GM12874 (cell line): Measurements from ENCODE around the gene HOXB9.

Experiments
- TF ChIP-seq, protein P1 (sequence below): IDR thresholded peaks from 2 replicates; pipeline ENCODE4 v1.5.1; 2011; ENCODE audit warnings: low read depth, mild to moderate bottlenecking, control low read depth, low read length, moderate library complexity; ENCODE audit not compliant: insufficient read depth

HOXB9 gene

DNA sequence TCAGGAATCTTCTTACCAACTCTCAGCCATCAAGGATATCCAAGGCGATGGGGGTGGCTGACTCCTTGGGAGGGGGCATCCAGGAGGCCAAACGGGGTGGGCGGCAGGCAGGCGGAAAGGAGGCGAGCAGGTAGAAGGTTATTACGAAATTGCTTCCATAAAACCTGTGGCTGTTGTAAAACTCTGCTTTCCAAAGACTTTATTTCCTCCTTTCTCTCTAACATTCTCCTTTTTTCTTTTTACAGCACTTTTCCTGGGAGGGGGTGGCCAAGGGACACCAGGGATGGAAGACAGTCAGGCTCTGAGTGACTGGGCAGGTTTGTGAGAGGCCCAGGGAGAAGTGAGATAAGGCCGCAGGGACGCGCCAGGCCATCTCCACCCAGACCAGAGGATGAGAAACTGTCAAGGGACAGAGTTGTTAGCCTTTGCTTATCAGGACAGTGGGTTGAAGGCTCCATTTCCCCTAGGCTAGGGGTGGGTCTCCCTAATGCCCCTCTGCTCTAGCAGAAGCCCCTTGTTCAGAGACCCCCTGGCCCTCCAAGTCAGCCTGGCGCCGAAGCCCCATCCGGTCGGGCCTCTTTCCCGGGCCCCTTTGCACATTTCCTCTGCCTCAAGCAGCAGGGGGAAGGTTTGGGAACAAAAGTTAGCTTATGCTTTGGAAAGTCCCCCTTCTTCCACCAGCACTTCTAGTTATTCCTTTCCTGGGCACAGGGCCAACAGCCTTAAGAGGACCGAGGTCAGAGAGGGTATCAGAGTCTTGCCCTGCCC lies 5.0 kb upstream of the HOXB9 start:
- TF ChIP-seq, protein P1, sequence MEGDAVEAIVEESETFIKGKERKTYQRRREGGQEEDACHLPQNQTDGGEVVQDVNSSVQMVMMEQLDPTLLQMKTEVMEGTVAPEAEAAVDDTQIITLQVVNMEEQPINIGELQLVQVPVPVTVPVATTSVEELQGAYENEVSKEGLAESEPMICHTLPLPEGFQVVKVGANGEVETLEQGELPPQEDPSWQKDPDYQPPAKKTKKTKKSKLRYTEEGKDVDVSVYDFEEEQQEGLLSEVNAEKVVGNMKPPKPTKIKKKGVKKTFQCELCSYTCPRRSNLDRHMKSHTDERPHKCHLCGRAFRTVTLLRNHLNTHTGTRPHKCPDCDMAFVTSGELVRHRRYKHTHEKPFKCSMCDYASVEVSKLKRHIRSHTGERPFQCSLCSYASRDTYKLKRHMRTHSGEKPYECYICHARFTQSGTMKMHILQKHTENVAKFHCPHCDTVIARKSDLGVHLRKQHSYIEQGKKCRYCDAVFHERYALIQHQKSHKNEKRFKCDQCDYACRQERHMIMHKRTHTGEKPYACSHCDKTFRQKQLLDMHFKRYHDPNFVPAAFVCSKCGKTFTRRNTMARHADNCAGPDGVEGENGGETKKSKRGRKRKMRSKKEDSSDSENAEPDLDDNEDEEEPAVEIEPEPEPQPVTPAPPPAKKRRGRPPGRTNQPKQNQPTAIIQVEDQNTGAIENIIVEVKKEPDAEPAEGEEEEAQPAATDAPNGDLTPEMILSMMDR = no peak

DNA sequence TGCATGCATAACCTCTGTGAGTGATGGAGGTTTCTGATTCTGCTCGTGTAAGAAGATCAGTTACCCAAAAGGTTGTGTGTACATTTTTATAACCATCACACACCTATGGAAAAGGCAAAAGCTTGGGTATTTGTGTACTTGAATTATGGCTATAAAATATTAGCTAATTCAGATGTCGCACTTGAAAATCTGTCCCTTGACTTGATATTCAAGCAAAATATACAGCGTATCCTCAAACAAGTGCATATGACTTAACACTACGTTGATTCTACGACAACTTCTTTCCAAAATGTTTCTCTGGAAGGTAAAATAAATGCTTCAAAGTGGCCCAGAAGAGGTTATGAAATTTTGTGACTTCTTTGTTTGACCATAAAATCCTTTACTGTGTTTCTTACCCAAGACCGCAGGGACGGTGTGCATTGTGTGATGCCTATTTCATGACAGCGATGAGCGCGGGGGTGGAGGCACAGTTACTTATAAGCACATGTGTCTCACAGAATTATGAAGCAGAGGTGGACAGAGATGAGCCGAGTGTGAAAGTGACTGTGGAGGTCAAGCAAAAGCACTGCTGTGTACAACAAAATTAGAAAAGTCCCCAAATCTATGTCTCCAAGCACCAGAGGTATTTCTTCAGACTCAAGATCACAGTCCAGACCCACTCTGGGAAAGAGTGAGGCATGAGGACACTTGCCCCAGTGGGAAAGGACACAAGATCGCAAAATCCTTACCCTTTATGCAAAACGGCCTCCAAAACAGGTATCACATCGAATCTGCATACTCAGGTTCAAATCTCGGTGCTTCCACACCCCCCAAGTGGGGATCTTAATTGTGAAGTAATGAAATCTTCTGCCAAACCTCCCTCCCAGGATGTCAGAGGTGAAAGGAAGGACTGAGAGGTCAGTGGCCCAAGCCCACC lies 4.1 kb upstream of the HOXB9 start:
- TF ChIP-seq, protein P1 = no peak

DNA sequence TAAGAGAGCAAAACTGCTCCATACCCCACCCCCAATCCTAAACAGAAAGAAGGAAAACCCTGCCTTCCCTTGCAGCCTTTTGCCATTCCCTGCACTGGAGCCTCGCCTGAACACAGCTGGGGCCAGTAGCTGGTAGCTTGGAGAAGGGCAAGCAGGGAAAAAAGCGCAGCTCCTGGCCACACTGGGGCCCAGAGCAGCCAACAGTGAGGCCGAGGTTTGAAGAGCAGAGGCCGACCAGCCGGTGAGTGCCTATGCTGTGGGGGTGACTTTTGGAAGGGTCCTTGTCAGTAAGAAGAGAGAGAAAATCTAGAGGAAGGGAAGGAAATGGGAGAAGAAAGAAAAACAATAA lies 3.2 kb upstream of the HOXB9 start:
- TF ChIP-seq, protein P1 = no peak

DNA sequence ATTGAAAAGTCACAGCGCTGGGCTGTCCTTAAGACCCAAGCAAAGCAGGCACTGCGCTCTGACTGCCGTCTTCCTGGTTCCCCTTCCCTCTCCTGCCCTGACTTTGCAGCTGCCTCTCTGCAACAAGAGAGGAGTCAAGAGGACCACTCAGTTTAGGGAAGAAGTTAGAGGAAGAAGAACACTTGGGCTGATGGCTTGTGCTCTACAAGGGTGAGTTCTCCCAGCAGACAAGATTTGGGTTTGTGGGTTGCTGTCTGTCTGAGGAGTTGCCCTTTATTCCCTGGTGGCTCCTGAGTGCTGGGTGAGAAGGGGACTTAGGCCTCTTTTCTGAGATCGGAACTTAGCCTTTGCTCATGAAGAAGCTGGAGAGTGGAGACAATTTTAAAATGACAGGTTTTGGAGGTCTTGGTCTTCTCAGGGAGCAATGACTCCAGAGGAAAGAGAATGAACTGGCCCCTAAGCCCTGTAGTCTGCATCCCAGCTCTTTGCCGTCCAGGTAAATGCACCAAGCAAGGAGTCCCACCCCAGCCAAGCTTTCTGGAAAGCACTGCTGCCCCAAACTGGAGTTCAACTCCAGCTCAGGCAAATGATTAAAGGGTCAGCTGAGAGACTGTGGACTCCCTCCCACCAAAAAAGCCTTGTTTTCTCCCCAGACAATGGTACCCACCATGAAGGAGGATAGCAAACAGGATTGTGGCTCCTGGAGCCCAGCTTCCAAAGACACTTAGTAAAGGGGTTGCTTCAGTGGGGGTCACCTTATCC lies 2.7 kb upstream of the HOXB9 start:
- TF ChIP-seq, protein P1 = no peak

DNA sequence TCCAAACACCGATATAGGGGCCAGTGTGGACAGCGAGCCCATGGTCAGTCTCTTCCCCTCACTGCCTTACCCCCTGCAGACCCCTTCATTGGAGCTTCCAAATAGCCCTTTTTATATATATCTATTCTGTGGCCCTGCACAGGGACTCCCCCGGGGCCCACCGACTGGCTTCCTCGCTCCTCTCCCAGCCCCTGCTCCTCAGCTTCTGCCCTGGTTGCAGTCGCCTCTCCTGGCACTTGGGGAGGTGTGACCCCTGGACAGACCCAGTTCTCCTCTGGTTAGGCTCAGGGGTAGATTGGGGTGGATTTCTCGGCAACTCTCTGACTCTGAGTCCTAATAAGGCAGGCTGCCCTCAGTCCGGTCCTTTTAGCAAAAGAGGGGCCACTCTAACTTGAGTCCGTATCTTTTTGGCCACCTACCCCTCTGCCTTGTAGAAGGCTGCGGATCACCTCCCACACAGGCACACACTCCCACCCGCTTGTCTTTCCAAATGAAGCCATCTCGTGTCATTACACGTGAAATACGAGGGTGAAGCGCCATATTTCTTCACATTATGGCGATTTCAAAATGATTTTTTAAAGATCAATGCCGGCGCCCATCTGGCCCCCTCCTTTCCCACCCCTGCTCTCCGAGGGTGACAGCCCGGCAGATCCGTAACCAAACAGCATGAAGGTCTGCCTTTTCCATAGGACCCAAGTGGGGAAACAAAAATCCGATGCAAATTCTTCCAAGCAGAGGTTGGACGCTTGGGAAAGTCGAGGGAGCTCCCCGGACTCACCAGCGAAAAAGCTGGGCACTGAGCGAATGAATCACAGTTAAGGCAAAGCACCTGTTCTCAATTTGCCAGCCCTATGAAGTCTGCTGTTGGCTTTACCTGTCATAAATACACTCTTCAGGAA lies 1.7 kb upstream of the HOXB9 start:
- TF ChIP-seq, protein P1 = no peak

DNA sequence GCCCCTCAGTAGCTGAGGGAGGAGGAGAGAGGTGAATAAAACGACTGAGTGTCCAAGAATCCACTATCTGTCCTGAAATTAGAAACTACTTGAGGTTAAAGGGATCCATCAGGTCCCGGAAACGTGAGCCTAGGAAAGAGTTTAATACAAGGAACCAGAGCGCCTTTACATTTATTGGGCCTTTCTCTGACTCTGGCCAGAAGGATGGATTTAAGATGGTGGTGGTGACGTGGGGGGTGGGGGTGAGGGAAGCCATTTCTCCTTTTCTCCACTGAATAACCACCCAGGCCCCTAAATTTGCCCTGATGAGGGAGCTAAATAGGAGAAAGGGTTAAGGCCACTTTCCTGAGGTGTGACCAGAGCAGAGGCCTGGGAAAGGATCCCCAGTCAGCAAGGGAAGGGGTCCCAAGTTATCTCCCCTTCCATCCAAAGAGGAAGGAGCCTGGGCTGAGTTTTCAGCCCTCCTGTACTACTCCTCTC lies 1.0 kb upstream of the HOXB9 start:
- TF ChIP-seq, protein P1 = no peak
